ENCODE results near the gene CELF1. TPM values are rescaled to one million over a fixed set of nuclear protein-coding genes. Genes with fewer than 3 reads are reported as not detected.
"Not testable (repeated sequence)": the region's sequence is repeated elsewhere in the genome, so short reads cannot be mapped to it uniquely, and the experiment has no call there.

Gene CELF1
- total and polyA plus RNA-seq, 2 of the 13 experiments (the other 11 are each of a cell fraction or from before 2014, with no cell fraction given) = 69.0 to 80.1 TPM

DNA sequence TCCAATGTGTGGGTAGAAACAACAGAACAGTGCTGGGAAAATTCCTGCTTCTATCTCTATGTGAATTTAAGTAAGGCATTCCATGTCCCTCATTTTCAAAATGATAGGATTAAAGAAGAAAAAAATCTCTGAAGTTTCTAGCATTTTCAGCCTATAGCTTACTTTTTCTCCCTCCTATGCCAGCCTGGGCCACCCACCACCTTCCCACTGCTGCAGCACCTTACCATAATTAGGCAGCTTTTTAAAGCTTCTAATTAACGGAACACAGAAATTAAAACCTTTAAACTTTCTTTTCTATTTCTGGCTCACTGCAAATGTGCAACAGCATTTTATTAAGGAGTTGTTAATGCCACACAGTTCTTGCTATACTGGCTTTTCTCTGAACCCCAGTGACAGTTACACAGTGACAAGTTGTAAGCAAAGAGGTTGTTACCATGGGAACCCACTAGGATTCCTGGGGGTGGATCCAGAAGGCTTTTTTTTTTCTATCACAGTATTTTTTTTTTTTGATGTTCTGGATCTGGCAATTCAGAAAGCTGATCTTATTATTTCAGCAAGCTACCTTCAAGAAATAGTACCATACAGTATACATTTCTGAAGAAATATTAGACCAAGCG is 20.2 kb downstream of the CELF1 start (continued):
- TF ChIP-seq CBX5 (CRISPR knock-in tag; IDR thresholded peaks at IDR 0.05; ENCODE audit: borderline replicate concordance) = no peak

DNA sequence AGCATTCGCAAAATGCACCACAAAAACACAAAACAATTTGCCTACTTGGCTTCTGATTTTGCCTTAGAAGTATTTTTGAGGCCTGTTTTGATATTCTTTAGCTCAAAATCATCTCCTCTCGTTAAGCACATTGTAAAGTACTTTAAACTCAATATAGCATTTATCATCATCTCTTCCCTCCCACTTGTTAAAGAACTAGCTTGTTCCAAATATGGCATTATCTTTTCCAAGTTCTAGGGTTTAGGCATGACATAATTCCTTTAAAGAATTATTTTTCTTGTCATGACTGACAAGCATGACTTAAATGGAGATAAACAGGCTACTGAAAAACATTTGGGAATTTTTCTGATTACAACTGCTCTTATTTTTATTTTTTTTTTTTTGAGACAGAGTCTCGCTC is 21.3 kb downstream of the CELF1 start:
- intact Hi-C loops (cut with micrococcal nuclease; ENCODE audit: unreplicated experiment) = no loop called here
- Histone ChIP-seq H3K27ac (ENCODE audit: extremely low read length, insufficient read depth, low read length) (no peak overlapping the region), H3K9me3 (ENCODE audit: low read length) (no peaks in the 10 kb centered on the region), H3K27me3 (ENCODE audit: control insufficient read depth in 1 of 2, insufficient read depth in 2 of 2, low read length in 2 of 2) (no peaks in the 10 kb centered on the region), H3K4me2 (ENCODE audit: low read depth, low read length) (no peak overlapping the region), H3K9ac (ENCODE audit: insufficient read depth, low read depth, low read length) (no peak overlapping the region), H4K20me1 (ENCODE audit: insufficient read depth, low read length) (peaks cover 51% of the 10 kb centered on the region), H3K79me2 (ENCODE audit: insufficient read depth, low read length) (peaks cover 94% of the 10 kb centered on the region), H3K36me3 (replicated peaks in 1 of 2; ENCODE audit: control insufficient read depth in 1 of 2, insufficient read depth in 2 of 2, low read length in 2 of 2) (peaks cover 2% of the 10 kb centered on the region in 2 experiments; a peak in 1 of 5 replicates), H2AFZ (ENCODE audit: low read length) (no peak overlapping the region), H3K4me3 (replicated peaks in 1 of 3; ENCODE audit: insufficient read depth in 1 of 3, low read depth in 2 of 3, low read length in 3 of 3) (no peak overlapping the region), H3K4me1 (ENCODE audit: insufficient read depth, low read length) (peaks cover 56% of the 10 kb centered on the region)
- WGBS (ENCODE audit: low lambda C conversion rate) = over 99% methylated on average over 3 of the region's 3 CpGs
- DNase-seq (ENCODE audit: low spot score) = no peak
- BruUV-seq (replicated peaks) = no TSS peak
- ChIA-PET POLR2A (no interaction called here), CTCF (ENCODE audit: low intra/inter-chr PET ratio, low total read pairs) (no interaction called here)
- TF ChIP-seq, protein P1, sequence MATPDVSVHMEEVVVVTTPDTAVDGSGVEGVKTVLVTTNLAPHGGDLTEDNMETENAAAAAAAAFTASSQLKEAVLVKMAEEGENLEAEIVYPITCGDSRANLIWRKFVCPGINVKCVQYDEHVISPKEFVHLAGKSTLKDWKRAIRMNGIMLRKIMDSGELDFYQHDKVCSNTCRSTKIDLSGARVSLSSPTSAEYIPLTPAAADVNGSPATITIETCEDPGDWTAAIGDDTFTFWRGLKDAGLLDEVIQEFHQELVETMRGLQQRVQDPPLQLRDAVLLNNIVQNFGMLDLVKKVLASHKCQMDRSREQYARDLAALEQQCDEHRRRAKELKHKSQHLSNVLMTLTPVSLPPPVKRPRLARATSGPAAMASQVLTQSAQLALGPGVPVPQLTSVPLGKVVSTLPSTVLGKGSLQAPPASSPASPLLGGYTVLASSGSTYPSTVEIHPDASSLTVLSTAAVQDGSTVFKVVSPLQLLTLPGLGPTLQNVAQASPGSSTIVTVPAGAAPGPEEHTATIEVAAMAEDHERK (CRISPR knock-in tag; IDR thresholded peaks at IDR 0.05; ENCODE audit: low read depth) = no peak
- TF ChIP-seq GZF1 (CRISPR knock-in tag; IDR thresholded peaks at IDR 0.05) (no peak), NAIF1 (CRISPR knock-in tag; IDR thresholded peaks at IDR 0.05; ENCODE audit: borderline replicate concordance) (no peak), ZNF251 (CRISPR knock-in tag; IDR thresholded peaks at IDR 0.05) (no peak), ZNF816 (CRISPR knock-in tag; IDR thresholded peaks at IDR 0.05; ENCODE audit: borderline replicate concordance) (no peak), ZNF430 (CRISPR knock-in tag; IDR thresholded peaks at IDR 0.05) (no peak), ZNF263 (CRISPR knock-in tag; IDR thresholded peaks at IDR 0.05) (no peak), ZNF616 (CRISPR knock-in tag; IDR thresholded peaks at IDR 0.05; ENCODE audit: low read depth) (no peak), ZNF101 (CRISPR knock-in tag; IDR thresholded peaks at IDR 0.05; ENCODE audit: borderline replicate concordance, low read depth) (no peak)
- TF ChIP-seq, protein P2, sequence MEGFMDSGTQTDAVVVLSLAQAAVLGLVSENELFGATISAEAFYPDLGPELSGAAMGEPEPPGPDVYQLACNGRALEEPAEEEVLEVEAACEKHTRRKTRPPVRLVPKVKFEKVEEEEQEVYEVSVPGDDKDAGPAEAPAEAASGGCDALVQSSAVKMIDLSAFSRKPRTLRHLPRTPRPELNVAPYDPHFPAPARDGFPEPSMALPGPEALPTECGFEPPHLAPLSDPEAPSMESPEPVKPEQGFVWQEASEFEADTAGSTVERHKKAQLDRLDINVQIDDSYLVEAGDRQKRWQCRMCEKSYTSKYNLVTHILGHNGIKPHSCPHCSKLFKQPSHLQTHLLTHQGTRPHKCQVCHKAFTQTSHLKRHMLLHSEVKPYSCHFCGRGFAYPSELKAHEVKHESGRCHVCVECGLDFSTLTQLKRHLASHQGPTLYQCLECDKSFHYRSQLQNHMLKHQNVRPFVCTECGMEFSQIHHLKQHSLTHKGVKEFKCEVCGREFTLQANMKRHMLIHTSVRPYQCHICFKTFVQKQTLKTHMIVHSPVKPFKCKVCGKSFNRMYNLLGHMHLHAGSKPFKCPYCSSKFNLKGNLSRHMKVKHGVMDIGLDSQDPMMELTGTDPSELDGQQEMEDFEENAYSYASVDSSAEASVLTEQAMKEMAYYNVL (CRISPR knock-in tag; IDR thresholded peaks at IDR 0.05; ENCODE audit: borderline replicate concordance) = no peak
- TF ChIP-seq, protein P3, sequence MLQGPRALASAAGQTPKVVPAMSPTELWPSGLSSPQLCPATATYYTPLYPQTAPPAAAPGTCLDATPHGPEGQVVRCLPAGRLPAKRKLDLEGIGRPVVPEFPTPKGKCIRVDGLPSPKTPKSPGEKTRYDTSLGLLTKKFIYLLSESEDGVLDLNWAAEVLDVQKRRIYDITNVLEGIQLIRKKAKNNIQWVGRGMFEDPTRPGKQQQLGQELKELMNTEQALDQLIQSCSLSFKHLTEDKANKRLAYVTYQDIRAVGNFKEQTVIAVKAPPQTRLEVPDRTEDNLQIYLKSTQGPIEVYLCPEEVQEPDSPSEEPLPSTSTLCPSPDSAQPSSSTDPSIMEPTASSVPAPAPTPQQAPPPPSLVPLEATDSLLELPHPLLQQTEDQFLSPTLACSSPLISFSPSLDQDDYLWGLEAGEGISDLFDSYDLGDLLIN (CRISPR knock-in tag; IDR thresholded peaks at IDR 0.05; ENCODE audit: borderline replicate concordance) = no peak
- ATAC-seq = no peak
- FAIRE-seq = no peak
- in situ Hi-C loops (cut with HindIII; ENCODE audit: extremely low pct_ligation_motif_present, low pct_unique_long_range_greater_than_20kb) = no loop called here

DNA sequence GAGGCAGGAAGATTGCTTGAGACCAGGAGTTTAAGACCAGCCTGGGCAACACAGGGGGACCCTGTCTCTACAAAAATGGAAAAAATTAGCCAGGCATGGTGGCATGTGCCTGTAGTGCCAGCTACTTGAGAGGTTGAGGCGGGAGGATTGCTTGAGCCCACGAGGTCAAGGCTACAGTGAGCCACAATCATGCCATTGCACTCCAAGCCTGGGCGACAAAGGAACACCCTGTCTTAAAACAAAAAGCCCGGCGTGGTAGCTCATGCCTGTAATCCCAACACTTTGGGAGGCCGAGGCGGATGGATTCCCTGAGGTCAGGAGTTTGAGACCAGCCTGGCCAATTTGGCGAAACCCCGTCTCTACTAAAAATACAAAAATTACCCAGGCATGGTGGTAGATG is 22.2 kb downstream of the CELF1 start:
- 92% methylated on average over 9 of the region's 9 CpGs for WGBS (ENCODE audit: low lambda C conversion rate)
- peaks cover 58% of the 10 kb centered on the region for H4K20me1 ChIP-seq (ENCODE audit: insufficient read depth, low read length)
- CTCF ChIA-PET (ENCODE audit: low intra/inter-chr PET ratio, low total read pairs) = not testable (repeated sequence)

More for the DNA sequence above, 22.2 kb downstream of the CELF1 start:
- intact Hi-C loops (cut with micrococcal nuclease; ENCODE audit: unreplicated experiment); H3K9ac ChIP-seq (ENCODE audit: insufficient read depth, low read depth, low read length); H3K9me3 ChIP-seq (ENCODE audit: low read length); DNase-seq (ENCODE audit: low spot score); H3K4me3 ChIP-seq (replicated peaks in 1 of 3; ENCODE audit: insufficient read depth in 1 of 3, low read depth in 2 of 3, low read length in 3 of 3); ATAC-seq; H3K27ac ChIP-seq (ENCODE audit: extremely low read length, insufficient read depth, low read length); H3K36me3 ChIP-seq (replicated peaks in 1 of 2; ENCODE audit: control insufficient read depth in 1 of 2, insufficient read depth in 2 of 2, low read length in 2 of 2); H3K4me2 ChIP-seq (ENCODE audit: low read depth, low read length); H2AFZ ChIP-seq (ENCODE audit: low read length); in situ Hi-C loops (cut with HindIII; ENCODE audit: extremely low pct_ligation_motif_present, low pct_unique_long_range_greater_than_20kb); H3K27me3 ChIP-seq (ENCODE audit: control insufficient read depth in 1 of 2, insufficient read depth in 2 of 2, low read length in 2 of 2); POLR2A ChIA-PET; BruUV-seq (replicated peaks); FAIRE-seq: not testable (repeated sequence)
- Histone ChIP-seq H3K79me2 (ENCODE audit: insufficient read depth, low read length) (peaks cover 94% of the 10 kb centered on the region), H3K4me1 (ENCODE audit: insufficient read depth, low read length) (peaks cover 63% of the 10 kb centered on the region)
